Measurements from ENCODE around the gene SLC43A3. TPM values are rescaled to one million over a fixed set of nuclear protein-coding genes. Genes with fewer than 3 reads are reported as not detected.

The SLC43A3 gene
- total RNA-seq, 1 donor from 2014 or later = 117 TPM

DNA sequence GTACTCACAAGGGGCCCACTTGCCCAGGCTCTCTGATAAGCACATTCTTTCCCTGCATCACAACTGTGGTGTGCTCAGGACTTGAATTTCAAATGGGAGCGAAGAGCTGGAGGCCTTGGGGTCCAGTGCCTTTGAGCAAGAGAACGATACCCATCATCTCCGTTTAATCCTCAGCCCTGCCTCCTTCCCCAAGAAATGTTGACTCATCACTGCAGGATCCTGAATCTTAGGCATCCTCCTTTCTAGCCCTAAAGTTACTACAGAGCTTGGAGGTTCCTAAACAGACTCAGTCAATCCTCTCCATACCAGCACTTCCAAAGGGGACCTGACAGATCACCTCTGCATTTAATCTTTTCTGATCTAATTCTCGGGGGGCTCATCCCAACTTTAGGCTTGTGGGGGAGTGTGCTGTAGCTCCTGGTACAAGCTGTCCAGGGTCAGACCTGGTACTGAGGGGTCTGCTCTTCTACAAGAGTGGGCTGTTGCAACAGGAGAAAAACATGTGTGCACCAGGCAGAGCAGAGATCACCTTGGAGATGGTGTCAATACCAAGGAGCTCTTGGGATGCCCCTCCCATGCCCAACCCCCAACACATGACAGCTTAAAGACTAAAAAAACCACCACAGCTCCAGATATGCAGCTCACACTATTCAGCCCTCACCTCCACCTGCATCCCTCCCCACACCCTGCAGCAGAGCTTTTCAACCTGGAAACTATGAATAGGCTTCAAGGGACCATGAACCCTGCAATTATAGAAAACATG, 32.5 kb downstream of the SLC43A3 start:
- Histone ChIP-seq H3K36me3 (no peaks in the 10 kb centered on the region), H3K4me1 (no peaks in the 10 kb centered on the region), H3K9me3 (no peaks in the 10 kb centered on the region), H3K4me3 (no peak overlapping the region), H3K27ac (no peak overlapping the region), H3K27me3 (no peaks in the 10 kb centered on the region)
- no peak for ATAC-seq
- intact Hi-C loops (cut with DNase I) = no loop called here
- DNase-seq = no peak
- TF ChIP-seq, protein P1, sequence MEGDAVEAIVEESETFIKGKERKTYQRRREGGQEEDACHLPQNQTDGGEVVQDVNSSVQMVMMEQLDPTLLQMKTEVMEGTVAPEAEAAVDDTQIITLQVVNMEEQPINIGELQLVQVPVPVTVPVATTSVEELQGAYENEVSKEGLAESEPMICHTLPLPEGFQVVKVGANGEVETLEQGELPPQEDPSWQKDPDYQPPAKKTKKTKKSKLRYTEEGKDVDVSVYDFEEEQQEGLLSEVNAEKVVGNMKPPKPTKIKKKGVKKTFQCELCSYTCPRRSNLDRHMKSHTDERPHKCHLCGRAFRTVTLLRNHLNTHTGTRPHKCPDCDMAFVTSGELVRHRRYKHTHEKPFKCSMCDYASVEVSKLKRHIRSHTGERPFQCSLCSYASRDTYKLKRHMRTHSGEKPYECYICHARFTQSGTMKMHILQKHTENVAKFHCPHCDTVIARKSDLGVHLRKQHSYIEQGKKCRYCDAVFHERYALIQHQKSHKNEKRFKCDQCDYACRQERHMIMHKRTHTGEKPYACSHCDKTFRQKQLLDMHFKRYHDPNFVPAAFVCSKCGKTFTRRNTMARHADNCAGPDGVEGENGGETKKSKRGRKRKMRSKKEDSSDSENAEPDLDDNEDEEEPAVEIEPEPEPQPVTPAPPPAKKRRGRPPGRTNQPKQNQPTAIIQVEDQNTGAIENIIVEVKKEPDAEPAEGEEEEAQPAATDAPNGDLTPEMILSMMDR (IDR thresholded peaks at IDR 0.05) = no peak

DNA sequence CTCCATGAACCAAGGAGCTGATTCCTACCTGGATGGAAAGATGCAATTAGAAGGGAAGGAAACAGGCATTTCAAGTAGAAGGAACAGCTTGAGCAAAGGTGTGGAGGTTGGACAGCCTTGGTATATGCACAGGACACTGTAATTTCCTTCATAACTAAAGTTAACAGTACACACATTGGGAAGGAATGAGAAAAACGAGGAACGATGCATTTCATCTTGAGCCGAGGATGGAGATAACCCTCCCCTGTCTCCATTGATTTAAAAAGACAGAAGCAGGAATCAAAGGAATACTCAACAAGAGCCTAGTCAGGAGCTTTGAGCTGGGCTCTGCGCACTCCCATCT, 34.2 kb downstream of the SLC43A3 start:
- intact Hi-C loops (cut with DNase I) = no loop called here
- no peaks in the 10 kb centered on the region for H3K27me3 ChIP-seq
- no peak overlapping the region for H3K27ac ChIP-seq
- ATAC-seq = no peak
- no peaks in the 10 kb centered on the region for H3K4me1 ChIP-seq
- no peak overlapping the region for H3K4me3 ChIP-seq
- TF ChIP-seq, protein P1 (IDR thresholded peaks at IDR 0.05) = no peak
- DNase-seq = no peak
- H3K36me3 ChIP-seq = no peaks in the 10 kb centered on the region
- no peaks in the 10 kb centered on the region for H3K9me3 ChIP-seq

DNA sequence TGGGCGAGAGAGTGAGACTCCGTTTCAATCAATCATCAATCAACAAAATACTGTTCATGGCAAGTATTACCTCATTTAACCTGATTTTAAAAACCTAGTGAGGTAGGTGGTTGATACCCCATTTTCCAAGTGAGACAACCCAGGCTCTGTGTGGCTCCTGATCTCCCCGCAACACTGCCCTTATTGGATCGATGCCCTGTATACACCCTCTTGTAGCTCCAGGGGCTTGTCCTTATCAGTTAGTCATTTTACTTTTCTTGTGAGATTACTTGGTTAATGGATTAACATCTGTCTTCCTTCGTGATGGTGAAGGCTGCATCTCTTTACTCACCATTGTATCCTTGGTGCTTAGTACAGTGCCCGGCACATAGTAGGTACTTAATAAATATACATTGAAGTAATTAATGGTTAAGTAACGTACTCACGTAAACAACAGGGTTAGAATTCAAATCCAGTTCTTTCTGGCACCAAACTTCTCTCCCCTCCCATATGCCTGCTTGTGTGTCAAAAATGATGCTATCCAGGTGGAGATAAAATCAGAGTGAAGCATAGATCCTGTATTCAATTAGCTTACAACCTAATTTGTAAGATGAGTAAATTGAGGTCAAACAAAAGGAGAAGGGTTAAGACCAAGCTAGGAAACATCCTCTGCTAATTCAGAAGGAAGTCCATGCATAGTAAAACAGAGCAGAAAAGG, 34.7 kb downstream of the SLC43A3 start:
- Histone ChIP-seq H3K36me3 (no peaks in the 10 kb centered on the region), H3K27me3 (no peaks in the 10 kb centered on the region), H3K27ac (no peak overlapping the region), H3K4me3 (no peak overlapping the region), H3K9me3 (no peaks in the 10 kb centered on the region), H3K4me1 (no peaks in the 10 kb centered on the region)
- intact Hi-C loops (cut with DNase I) = no loop called here
- DNase-seq = no peak
- ATAC-seq = no peak
- TF ChIP-seq, protein P1 (IDR thresholded peaks at IDR 0.05) = no peak

DNA sequence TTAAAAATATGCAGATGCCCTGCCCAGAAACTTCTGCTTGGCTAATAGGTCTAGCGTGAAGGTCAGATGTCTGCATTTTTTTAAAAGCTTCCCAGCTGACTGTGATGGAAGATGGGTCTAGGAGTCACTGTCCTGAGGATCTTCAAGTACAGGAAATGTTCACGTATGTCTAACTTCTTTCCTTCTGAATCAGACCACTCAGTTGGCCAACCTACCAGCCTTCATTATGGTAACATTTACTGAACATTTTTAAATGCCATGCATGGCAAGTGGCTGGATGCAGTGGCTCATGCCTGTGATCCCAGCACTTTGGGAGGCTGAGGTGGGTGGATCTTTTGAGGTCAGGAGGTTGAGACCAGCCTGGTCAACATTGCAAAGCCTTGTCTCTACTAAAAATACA, 35.4 kb downstream of the SLC43A3 start:
- Histone ChIP-seq H3K27ac (no peak overlapping the region), H3K4me3 (no peak overlapping the region), H3K4me1 (no peaks in the 10 kb centered on the region), H3K27me3 (no peaks in the 10 kb centered on the region), H3K36me3 (no peaks in the 10 kb centered on the region), H3K9me3 (no peaks in the 10 kb centered on the region)
- TF ChIP-seq, protein P1 (IDR thresholded peaks at IDR 0.05) = no peak
- DNase-seq (no peak), ATAC-seq (no peak)
- intact Hi-C loops (cut with DNase I) = no loop called here

DNA sequence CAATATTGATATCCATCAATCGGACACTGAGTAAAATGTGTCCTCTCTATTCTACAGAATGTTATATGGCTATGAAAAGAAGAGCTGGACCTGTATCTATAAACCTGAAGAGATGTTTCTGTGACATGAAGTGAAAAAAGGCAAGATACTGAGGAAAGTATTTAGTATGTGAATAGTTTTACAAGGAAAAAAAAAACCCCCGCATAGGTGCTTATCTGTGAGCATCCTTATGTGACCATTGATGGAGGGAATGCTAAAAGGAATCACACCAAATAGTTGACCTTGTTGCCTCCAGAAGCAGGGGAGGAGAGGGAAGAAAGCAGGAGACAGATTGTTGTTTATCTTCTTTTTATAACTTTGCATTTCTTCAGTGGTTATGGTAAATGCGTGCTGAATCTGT, 35.8 kb downstream of the SLC43A3 start:
- no peak overlapping the region for H3K4me3 ChIP-seq
- intact Hi-C loops (cut with DNase I) = no loop called here
- ATAC-seq = no peak
- no peaks in the 10 kb centered on the region for H3K4me1 ChIP-seq
- no peaks in the 10 kb centered on the region for H3K9me3 ChIP-seq
- TF ChIP-seq, protein P1 (IDR thresholded peaks at IDR 0.05) = no peak
- no peak for DNase-seq
- no peaks in the 10 kb centered on the region for H3K36me3 ChIP-seq
- no peaks in the 10 kb centered on the region for H3K27me3 ChIP-seq
- H3K27ac ChIP-seq = no peak overlapping the region
